Caco-2 (cell line): ENCODE results near the gene ERF. TPM values are rescaled to one million over a fixed set of nuclear protein-coding genes. Genes with fewer than 3 reads are reported as not detected.
A peak's percentile ranks its signal among the peaks of the same experiment; 100 is the strongest.

Source experiments
- BruUV-seq: library from RNA; stranded (reverse); fragments of 400-500 nt; replicated peaks from 2 replicates; lab custom pipeline; 2021; lab: Mats Ljungman, UMichigan
- CTCF ChIA-PET: fragments of 300-600 bp; sonication (Branson Sonifier 250); formaldehyde crosslinking; loops from one replicate; lab custom pipeline; 2022; ENCODE audit warnings: antibody characterized with exemption; lab: Charles Lee
- POLR2A ChIA-PET: fragments of 300-600 bp; sonication (Branson Sonifier 250); formaldehyde crosslinking; loops from one replicate; lab custom pipeline; 2022; ENCODE audit warnings: antibody characterized with exemption; lab: Charles Lee
- DNase-seq, 2 experiments: peaks; one replicate each; pipeline versions ENCODE4 v3.0.0 to v3.0.0-alpha.2; 2020 to 2022
- H3K27me3 ChIP-seq: replicated peaks from 2 replicates; pipeline ENCODE4 v1.6.0; 2011; ENCODE audit warnings: low read length; ENCODE audit not compliant: control insufficient read depth, insufficient read depth
- H3K36me3 ChIP-seq: 2 replicates; pipeline ENCODE4 v1.5.1; 2011; ENCODE audit warnings: low read length; ENCODE audit not compliant: control insufficient read depth, insufficient read depth
- H3K4me1 ChIP-seq: fragments of 250-450 bp; sonication (Bioruptor Pico); 2 replicates; pipeline ENCODE4 v1.5.1; 2020; ENCODE audit warnings: mild to moderate bottlenecking
- H3K4me3 ChIP-seq: 2 replicates; pipeline ENCODE4 v1.5.1; 2011; ENCODE audit warnings: low read depth, mild to moderate bottlenecking, control low read depth, low read length
- H3K9me3 ChIP-seq: fragments of 250-450 bp; sonication (Bioruptor Pico); 2 replicates; pipeline ENCODE4 v1.5.1; 2020; ENCODE audit warnings: mild to moderate bottlenecking, moderate library complexity
- H3K27ac Mint-ChIP-seq: one replicate; pipeline ENCODE4 v1.8.0; 2022; ENCODE audit warnings: mixed read lengths; ENCODE audit not compliant: unreplicated experiment
- H3K27me3 Mint-ChIP-seq: one replicate; pipeline ENCODE4 v1.8.0; 2022; ENCODE audit warnings: mixed read lengths; ENCODE audit not compliant: insufficient read depth, unreplicated experiment
- H3K36me3 Mint-ChIP-seq: one replicate; pipeline ENCODE4 v1.8.0; 2022; ENCODE audit warnings: mild to moderate bottlenecking, mixed read lengths; ENCODE audit not compliant: insufficient read depth, unreplicated experiment
- H3K4me1 Mint-ChIP-seq: one replicate; pipeline ENCODE4 v1.8.0; 2022; ENCODE audit warnings: low read depth, mixed read lengths; ENCODE audit not compliant: unreplicated experiment
- H3K4me3 Mint-ChIP-seq: one replicate; pipeline ENCODE4 v1.8.0; 2022; ENCODE audit warnings: mild to moderate bottlenecking, moderate library complexity, mixed read lengths; ENCODE audit not compliant: unreplicated experiment
- H3K9me3 Mint-ChIP-seq: one replicate; pipeline ENCODE4 v1.8.0; 2022; ENCODE audit warnings: mixed read lengths; ENCODE audit not compliant: unreplicated experiment
- intact Hi-C: fragments of 100-400 bp; cut with micrococcal nuclease; formaldehyde crosslinking; loops from one replicate; pipeline ENCODE4 v1.10.0; 2022; ENCODE audit not compliant: unreplicated experiment
- total RNA-seq: library from RNA; stranded (reverse); gene quantifications from 2 replicates; pipeline ENCODE4 v1.2.3, GENCODE V29; 2022
- TF ChIP-seq, protein P1 (sequence below), 2 experiments: fragments of 200-600 bp in 1 of 2; IDR thresholded peaks; 1 replicate in 1 of 2; 2 replicates in 1 of 2; pipeline versions ENCODE4 v1.5.1 to v1.8.0; 2011 to 2022; ENCODE audit warnings: antibody characterized with exemption in 1 of 2, control low read depth in 1 of 2, inconsistent platforms in 1 of 2, low read depth in 1 of 2, low read length in 1 of 2, mild to moderate bottlenecking in 1 of 2, moderate library complexity in 1 of 2; ENCODE audit not compliant: insufficient read depth in 1 of 2, severe bottlenecking in 1 of 2, unreplicated experiment in 1 of 2

ERF gene
- total RNA-seq, 1 experiment from 2014 or later = 149 TPM

DNA sequence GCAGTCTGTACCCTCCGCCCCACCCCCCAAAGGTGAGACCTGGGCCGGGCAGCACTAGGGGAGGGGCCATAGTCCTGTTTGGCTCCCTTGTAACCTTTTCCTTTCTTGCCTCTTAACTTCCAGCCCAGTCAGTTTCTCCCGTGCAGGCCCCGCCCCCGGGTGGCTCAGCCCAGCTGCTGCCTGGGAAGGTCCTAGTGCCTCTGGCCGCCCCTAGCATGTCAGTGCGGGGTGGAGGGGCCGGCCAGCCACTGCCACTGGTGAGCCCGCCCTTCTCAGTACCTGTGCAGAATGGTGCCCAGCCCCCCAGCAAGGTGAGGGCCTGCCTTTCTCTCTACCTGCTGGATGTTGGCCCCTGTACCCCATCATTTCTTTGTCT is 36.5 kb upstream of the ERF start:
- no peaks in the 10 kb centered on the region for H3K9me3 Mint-ChIP-seq
- Histone ChIP-seq H3K36me3 (peaks cover 3% of the 10 kb centered on the region), H3K9me3 (no peaks in the 10 kb centered on the region), H3K4me1 (0 out of 2 replicates have a peak, but pooled peaks cover 6% of the 10 kb centered on the region), H3K27me3 (no peaks in the 10 kb centered on the region), H3K4me3 (no peak overlapping the region)
- POLR2A ChIA-PET = no interaction called here
- H3K36me3 Mint-ChIP-seq = peaks cover 46% of the 10 kb centered on the region
- peak overlapping the region; percentile 5 for H3K27ac Mint-ChIP-seq
- intact Hi-C loops = no loop called here
- TF ChIP-seq, protein P1, sequence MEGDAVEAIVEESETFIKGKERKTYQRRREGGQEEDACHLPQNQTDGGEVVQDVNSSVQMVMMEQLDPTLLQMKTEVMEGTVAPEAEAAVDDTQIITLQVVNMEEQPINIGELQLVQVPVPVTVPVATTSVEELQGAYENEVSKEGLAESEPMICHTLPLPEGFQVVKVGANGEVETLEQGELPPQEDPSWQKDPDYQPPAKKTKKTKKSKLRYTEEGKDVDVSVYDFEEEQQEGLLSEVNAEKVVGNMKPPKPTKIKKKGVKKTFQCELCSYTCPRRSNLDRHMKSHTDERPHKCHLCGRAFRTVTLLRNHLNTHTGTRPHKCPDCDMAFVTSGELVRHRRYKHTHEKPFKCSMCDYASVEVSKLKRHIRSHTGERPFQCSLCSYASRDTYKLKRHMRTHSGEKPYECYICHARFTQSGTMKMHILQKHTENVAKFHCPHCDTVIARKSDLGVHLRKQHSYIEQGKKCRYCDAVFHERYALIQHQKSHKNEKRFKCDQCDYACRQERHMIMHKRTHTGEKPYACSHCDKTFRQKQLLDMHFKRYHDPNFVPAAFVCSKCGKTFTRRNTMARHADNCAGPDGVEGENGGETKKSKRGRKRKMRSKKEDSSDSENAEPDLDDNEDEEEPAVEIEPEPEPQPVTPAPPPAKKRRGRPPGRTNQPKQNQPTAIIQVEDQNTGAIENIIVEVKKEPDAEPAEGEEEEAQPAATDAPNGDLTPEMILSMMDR (IDR thresholded peaks at IDR 0.05; ENCODE audit: insufficient read depth in 1 of 2, low read depth in 1 of 2, low read length in 1 of 2, severe bottlenecking in 1 of 2, unreplicated experiment in 1 of 2) = no peak
- no peaks in the 10 kb centered on the region for H3K27me3 Mint-ChIP-seq
- peak in 1 of 2 experiments; percentile 44 for DNase-seq
- CTCF ChIA-PET = no interaction called here
- no peak overlapping the region for H3K4me3 Mint-ChIP-seq
- peaks cover 14% of the 10 kb centered on the region for H3K4me1 Mint-ChIP-seq
- no TSS peak for BruUV-seq

DNA sequence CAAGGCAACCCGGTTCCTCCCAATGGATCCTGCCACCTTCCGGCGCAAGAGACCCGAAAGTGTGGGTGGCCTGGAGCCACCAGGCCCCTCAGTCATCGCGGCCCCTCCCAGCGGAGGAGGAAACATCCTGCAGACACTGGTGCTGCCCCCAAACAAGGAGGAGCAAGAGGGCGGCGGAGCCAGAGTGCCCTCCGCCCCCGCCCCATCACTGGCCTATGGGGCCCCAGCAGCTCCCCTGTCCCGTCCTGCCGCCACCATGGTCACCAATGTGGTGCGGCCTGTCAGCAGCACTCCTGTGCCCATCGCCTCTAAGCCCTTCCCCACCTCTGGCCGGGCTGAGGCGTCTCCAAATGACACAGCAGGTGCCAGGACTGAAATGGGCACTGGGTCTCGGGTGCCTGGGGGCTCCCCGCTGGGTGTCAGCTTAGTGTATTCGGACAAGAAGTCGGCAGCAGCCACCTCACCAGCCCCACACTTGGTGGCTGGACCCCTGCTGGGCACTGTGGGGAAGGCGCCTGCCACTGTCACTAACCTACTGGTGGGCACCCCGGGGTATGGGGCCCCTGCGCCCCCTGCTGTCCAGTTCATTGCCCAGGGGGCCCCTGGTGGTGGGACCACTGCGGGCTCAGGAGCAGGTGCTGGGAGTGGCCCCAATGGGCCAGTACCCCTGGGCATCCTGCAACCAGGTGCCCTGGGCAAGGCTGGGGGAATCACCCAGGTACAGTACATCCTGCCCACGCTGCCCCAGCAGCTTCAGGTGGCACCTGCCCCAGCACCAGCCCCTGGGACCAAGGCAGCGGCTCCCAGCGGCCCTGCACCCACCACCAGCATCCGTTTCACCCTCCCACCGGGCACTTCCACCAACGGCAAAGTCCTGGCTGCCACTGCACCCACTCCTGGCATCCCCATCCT is 35.9 kb upstream of the ERF start:
- no TSS peak for BruUV-seq
- ChIA-PET CTCF (no interaction called here), POLR2A (interaction anchor here (0.7 kb wide), 1 partner anchor 48 kb away, joined by 3 read pairs; no protein-coding TSS in a partner anchor)
- H3K4me3 Mint-ChIP-seq = no peak overlapping the region
- no peaks in the 10 kb centered on the region for H3K9me3 Mint-ChIP-seq
- peak; percentile 64 to 75 for DNase-seq
- H3K27me3 Mint-ChIP-seq = no peaks in the 10 kb centered on the region
- H3K36me3 Mint-ChIP-seq = peaks cover 45% of the 10 kb centered on the region
- intact Hi-C loops = no loop called here
- Histone ChIP-seq H3K4me1 (peaks cover 9% of the 10 kb centered on the region; the same call in 1 of the 2 replicates), H3K4me3 (no peak overlapping the region), H3K36me3 (peaks cover 3% of the 10 kb centered on the region), H3K27me3 (no peaks in the 10 kb centered on the region), H3K9me3 (no peaks in the 10 kb centered on the region)
- peaks cover 14% of the 10 kb centered on the region for H3K4me1 Mint-ChIP-seq
- TF ChIP-seq, protein P1 (IDR thresholded peaks at IDR 0.05; ENCODE audit: insufficient read depth in 1 of 2, low read depth in 1 of 2, low read length in 1 of 2, severe bottlenecking in 1 of 2, unreplicated experiment in 1 of 2) = peak; percentile 80 to 88
- H3K27ac Mint-ChIP-seq = no peak overlapping the region

DNA sequence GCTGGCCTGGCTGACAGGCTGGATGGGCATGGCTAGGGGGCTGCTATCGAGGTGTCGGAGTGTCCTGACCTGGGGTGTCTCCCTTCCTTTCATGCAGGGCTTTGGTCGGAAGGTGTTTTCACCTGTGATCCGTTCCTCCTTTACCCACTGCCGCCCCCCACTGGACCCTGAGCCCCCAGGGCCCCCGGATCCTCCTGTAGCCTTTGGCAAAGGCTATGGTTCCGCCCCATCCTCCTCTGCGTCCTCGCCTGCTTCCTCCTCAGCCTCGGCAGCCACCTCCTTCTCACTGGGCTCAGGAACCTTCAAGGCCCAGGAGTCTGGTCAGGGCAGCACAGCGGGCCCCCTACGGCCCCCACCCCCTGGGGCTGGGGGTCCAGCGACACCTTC is 35.2 kb upstream of the ERF start:
- no peak overlapping the region for H3K4me3 ChIP-seq
- peaks cover 3% of the 10 kb centered on the region for H3K36me3 ChIP-seq
- TF ChIP-seq, protein P1 (IDR thresholded peaks at IDR 0.05; ENCODE audit: insufficient read depth in 1 of 2, low read depth in 1 of 2, low read length in 1 of 2, severe bottlenecking in 1 of 2, unreplicated experiment in 1 of 2) = no peak
- intact Hi-C loops = no loop called here
- POLR2A ChIA-PET = interaction anchor here (0.7 kb wide), 1 partner anchor 47 kb away, joined by 3 read pairs; no protein-coding TSS in a partner anchor
- H3K9me3 Mint-ChIP-seq = no peaks in the 10 kb centered on the region
- peaks cover 15% of the 10 kb centered on the region for H3K4me1 Mint-ChIP-seq
- BruUV-seq = no TSS peak
- H3K36me3 Mint-ChIP-seq = peaks cover 41% of the 10 kb centered on the region
- no peak overlapping the region for H3K4me3 Mint-ChIP-seq
- no peak overlapping the region for H3K27ac Mint-ChIP-seq
- CTCF ChIA-PET = no interaction called here
- H3K27me3 ChIP-seq = no peaks in the 10 kb centered on the region
- DNase-seq = no peak
- H3K27me3 Mint-ChIP-seq = no peaks in the 10 kb centered on the region
- peaks cover 16% of the 10 kb centered on the region; the same call in 1 of the 2 replicates for H3K4me1 ChIP-seq
- no peaks in the 10 kb centered on the region for H3K9me3 ChIP-seq
